HG02623 (cell line): Measurements from ENCODE around the gene ZNF438.

Experiments
- ATAC-seq: cut with Tn5 transposase; IDR thresholded peaks from one replicate; pipeline ENCODE4 v1.9.1; 2021; ENCODE audit warnings: moderate library complexity; ENCODE audit not compliant: unreplicated experiment

The ZNF438 gene

GRCh38 chr10:30897048-30897447, 134.6 kb downstream of the ZNF438 start:
- ATAC-seq: no peak

DNA sequence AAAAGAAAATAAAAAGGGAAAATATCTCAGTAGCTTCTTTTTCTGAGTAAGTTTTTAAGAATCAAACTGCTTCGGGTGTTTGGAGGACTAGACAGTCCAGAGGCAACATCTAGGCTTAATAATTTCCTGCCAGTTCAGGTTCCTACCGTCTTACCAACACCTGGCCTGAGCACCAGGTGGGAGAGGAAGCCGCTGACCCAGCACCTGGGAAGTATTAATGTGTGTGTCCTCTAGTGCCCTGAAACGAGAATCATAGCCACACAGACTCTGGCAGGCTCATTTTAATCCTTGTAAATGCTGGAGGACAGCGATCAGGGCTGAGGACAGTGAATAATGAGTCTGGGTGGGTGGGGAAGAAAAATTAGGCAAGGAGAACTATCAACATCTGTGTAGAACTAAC, 137.4 kb downstream of the ZNF438 start:
- ATAC-seq: no peak

GRCh38 chr10:30893208-30893607, 138.5 kb downstream of the ZNF438 start:
- ATAC-seq: no peak

GRCh38 chr10:30887839-30888238, 143.8 kb downstream of the ZNF438 start:
- ATAC-seq: no peak

GRCh38 chr10:30885423-30885822, 146.2 kb downstream of the ZNF438 start:
- ATAC-seq: no peak

- no peak for ATAC-seq
These were observed 147.9 kb downstream of the ZNF438 start for GRCh38 chr10:30883751-30884150.

- ATAC-seq: no peak
These were observed 148.5 kb downstream of the ZNF438 start for GRCh38 chr10:30883116-30883515.

- no peak for ATAC-seq
These were observed 149.4 kb downstream of the ZNF438 start for GRCh38 chr10:30882281-30882680.

DNA sequence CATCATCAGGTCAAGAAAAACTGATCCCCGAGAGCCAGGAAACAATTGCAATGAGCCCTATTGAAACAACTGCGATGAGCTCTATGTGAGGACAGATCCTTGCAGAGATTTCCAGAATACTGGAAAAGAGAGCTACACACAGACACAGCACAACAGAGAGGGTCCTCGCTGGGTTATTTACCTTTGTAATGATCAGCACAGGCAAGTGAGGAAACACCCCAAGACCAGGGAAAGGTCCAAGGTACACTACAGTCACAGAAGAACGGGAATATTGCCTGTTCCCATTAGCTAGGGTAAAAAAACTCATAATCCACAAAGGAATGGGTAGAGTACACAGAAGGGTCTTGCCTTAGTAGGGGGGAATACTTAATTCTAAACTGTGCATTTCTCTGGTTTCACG, 152.7 kb downstream of the ZNF438 start:
- no peak for ATAC-seq

DNA sequence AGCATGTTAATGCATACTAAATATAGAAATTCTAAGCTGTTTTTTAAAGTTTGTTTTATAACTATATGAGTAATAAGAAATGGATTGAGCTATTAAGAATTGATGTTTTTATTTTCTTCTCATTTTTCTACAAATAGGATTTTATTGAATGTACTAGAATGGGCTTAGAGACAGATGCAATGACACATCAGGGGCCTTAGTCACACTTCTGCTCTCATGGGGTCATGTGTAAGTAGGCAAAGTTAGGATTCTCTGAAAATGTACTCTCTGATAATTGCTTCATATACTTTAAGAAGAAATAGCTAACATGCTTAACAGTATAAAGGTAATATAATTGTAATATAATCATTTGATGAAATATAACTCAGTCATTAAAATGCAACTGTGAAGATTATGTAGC, 154.6 kb downstream of the ZNF438 start:
- ATAC-seq: no peak

- no peak for ATAC-seq
These were observed 158.3 kb downstream of the ZNF438 start for GRCh38 chr10:30873411-30873810.

- no peak for ATAC-seq
These were observed 160.8 kb downstream of the ZNF438 start for GRCh38 chr10:30870896-30871295.

GRCh38 chr10:30869566-30869965, 162.1 kb downstream of the ZNF438 start:
- no peak for ATAC-seq

DNA sequence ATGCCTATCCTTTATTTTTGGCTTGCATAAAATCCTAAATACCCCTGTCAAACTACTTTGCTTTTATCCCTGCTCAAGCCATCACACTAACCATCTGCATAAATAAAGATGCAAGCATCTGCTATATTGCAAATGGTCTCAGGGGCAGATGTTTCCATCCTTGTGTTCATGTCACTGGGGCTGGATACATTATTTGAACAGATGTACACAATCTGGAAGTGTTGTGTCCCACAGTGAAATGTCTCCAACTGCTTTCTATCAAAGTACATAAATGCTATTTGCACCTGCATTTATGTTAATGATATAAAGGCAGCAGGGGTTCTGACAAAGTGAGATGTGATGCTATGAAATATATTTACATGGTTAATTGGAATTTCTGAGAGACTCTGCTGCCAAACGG, 163.1 kb downstream of the ZNF438 start:
- no peak for ATAC-seq

DNA sequence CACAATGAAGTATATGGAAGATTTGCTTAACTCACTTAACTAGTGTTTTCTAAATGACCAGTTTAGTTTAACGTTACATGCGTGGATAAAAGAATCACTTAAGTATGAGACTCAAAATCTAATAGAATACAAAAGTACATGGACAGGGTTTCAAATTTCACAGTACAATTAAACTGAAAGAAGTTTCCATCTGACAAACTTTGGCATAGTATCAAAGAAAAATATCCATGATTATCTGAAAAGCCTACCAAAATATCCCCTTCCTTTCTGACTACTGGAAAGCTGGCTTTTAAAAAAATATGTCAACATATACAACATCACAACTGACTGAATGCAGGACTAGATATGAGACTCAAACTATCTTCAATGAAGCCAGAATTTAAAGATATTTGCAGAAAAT, 164.8 kb downstream of the ZNF438 start:
- no peak for ATAC-seq

GRCh38 chr10:30865141-30865926, 166.3 kb downstream of the ZNF438 start:
- no peak for ATAC-seq

GRCh38 chr10:30863516-30864210, 168.0 kb downstream of the ZNF438 start:
- no peak for ATAC-seq

DNA sequence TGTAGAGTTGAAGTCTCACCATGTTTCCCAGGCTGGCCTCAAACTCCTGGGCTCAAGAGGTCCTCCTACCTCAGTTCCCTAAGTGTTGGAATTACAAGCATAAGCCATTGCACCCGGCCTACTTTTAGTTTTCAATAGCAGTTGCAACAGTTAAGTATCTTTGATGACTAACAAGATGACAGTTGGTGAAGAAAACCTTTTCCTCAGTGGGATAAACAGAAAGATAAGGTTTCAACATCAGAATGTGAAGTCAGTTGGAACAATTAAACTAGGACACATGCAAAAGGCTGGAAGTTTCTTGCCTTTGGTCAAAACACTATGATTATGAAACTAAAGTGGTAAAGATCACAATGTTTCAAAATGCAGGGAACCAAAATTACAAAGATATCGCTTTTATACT, 169.2 kb downstream of the ZNF438 start:
- no peak for ATAC-seq

DNA sequence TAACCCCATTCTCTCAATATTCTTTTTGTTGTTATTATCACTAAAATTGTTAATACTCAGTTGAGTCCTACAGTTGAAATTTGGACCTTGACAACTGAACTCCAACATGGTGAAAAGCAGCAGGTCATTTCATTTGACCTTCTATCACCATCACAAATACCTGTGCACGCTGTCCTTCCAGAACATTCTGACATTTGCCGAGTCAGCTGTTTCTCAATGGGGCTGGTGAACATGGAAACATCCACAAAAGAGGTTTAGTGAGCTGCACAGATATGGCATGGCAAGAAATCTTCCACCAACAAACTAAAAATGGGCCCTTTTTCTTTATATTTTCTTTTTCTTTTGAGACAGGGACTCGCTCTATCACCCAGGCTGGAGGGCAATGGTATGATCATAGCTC, 169.7 kb downstream of the ZNF438 start:
- no peak for ATAC-seq

GRCh38 chr10:30861221-30861620, 170.4 kb downstream of the ZNF438 start:
- ATAC-seq: no peak

- no peak for ATAC-seq
These were observed 173.2 kb downstream of the ZNF438 start for GRCh38 chr10:30858499-30858898.

DNA sequence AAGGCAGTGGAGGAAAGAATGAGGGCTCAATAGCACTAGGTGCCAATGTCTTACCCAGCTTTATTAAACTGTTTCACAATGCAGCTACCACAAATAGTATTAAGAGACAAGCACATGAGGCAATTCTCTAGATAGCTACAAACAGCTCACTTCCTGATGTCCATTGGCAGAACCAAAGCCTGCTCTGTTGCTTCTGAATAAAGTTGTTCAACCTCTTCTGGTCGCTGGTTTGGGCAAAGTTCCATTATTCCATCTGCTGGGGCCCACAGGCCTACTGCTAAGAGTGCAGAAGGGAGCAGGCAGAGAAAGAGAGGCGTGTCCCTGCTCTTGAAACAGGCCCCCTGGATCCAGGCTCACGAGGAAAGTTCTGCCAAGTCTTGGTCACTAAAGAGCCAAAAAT, 173.9 kb downstream of the ZNF438 start:
- no peak for ATAC-seq

DNA sequence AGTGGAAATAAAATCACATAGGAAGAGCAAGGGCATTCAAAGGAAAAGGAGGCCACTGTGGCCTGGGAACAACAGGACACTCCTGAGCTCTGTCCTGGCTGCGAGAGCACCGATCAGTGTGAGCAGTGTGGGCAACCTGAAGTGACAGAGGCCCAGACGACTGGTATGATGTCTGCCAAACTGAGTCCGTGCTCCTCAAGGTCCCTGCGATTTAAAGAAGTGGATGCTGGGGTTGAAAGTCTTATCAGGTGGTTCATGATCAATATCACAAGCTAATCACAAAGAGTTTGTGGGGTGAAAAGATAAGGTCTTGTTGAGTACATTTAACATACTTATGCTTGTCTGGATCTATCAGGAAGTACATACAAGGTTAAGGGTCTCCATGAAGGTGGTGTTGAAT, 176.5 kb downstream of the ZNF438 start:
- no peak for ATAC-seq
